NCI-H146 treated with DMSO at 0.1 percent for 48 hours (cell line): ENCODE results near the gene ITGB2.
A peak's percentile ranks its signal among the peaks of the same experiment; 100 is the strongest.
"Not testable (repeated sequence)": the region's sequence is repeated elsewhere in the genome, so short reads cannot be mapped to it uniquely, and the experiment has no call there.

Source experiments
- DNase-seq: peaks from one replicate; lab custom pipeline; 2025; ENCODE audit not compliant: unreplicated experiment; lab: John Stamatoyannopoulos, UW

The ITGB2 gene

GRCh38 chr21:44942566-44942965, 21.9 kb upstream of the ITGB2 start:
- DNase-seq: no peak

- no peak for DNase-seq
Observed at GRCh38 chr21:44941567-44941966, 20.9 kb upstream of the ITGB2 start.

- DNase-seq: no peak
Observed at GRCh38 chr21:44940116-44940631, 19.5 kb upstream of the ITGB2 start.

- DNase-seq: peak; percentile 46
Observed at GRCh38 chr21:44939532-44940115, 18.9 kb upstream of the ITGB2 start, which contains the start of gene SLX9. TSS of gene SLX9 (plus strand) at chr21:44940029. CDS start at chr21:44940058, 29 bp downstream.

GRCh38 chr21:44938772-44939531, 18.3 kb upstream of the ITGB2 start:
- DNase-seq: no peak

- no peak for DNase-seq
Observed at GRCh38 chr21:44935533-44935927, 14.8 kb upstream of the ITGB2 start.

- DNase-seq: no peak
Observed at GRCh38 chr21:44934797-44935532, 14.3 kb upstream of the ITGB2 start.

- no peak for DNase-seq
Observed at GRCh38 chr21:44934276-44934675, 13.6 kb upstream of the ITGB2 start.

GRCh38 chr21:44933918-44934260, 13.2 kb upstream of the ITGB2 start:
- no peak for DNase-seq

- no peak for DNase-seq
Observed at GRCh38 chr21:44933199-44933917, 12.7 kb upstream of the ITGB2 start.

- no peak for DNase-seq
Observed at GRCh38 chr21:44932408-44933181, 11.9 kb upstream of the ITGB2 start.

- DNase-seq: no peak
Observed at GRCh38 chr21:44931501-44932407, 11.1 kb upstream of the ITGB2 start.

- no peak for DNase-seq
Observed at GRCh38 chr21:44931137-44931500, 10.4 kb upstream of the ITGB2 start.

- DNase-seq: no peak
Observed at GRCh38 chr21:44930543-44930981, 9.9 kb upstream of the ITGB2 start.

GRCh38 chr21:44929799-44930542, 9.3 kb upstream of the ITGB2 start:
- DNase-seq: no peak

- no peak for DNase-seq
Observed at GRCh38 chr21:44929242-44929798, 8.6 kb upstream of the ITGB2 start.

- DNase-seq: not testable (repeated sequence)
Observed at GRCh38 chr21:44928500-44929241, 8.0 kb upstream of the ITGB2 start.
